CD4-positive, alpha-beta T cell treated with Interleukin-17A for 4 hours (primary cell): ENCODE data around the gene TEKT3.

Experiments
- DNase-seq: peaks from one replicate; pipeline ENCODE4 v3.0.0-alpha.2; 2020; ENCODE audit warnings: mixed read lengths

The TEKT3 gene

DNA sequence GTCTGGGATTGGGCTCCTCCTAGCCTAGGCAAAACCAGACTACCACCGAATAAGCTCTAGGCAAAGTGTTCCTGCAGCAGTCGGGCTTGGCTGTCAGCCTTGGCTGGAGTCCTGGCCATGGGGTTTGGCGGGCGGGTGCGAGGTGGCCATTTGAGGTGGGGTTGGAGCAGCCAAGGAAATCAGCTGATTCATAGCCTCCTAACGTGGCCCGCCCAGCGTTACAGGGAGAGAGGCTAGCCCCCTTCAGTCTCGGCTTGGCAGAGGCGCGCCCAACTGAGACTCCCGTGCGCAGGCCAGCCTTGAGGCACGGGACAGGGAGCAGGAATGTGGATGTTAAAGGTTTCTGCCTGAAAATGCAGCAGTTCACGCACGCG, 78.2 kb downstream of the TEKT3 start:
- no peak for DNase-seq

DNA sequence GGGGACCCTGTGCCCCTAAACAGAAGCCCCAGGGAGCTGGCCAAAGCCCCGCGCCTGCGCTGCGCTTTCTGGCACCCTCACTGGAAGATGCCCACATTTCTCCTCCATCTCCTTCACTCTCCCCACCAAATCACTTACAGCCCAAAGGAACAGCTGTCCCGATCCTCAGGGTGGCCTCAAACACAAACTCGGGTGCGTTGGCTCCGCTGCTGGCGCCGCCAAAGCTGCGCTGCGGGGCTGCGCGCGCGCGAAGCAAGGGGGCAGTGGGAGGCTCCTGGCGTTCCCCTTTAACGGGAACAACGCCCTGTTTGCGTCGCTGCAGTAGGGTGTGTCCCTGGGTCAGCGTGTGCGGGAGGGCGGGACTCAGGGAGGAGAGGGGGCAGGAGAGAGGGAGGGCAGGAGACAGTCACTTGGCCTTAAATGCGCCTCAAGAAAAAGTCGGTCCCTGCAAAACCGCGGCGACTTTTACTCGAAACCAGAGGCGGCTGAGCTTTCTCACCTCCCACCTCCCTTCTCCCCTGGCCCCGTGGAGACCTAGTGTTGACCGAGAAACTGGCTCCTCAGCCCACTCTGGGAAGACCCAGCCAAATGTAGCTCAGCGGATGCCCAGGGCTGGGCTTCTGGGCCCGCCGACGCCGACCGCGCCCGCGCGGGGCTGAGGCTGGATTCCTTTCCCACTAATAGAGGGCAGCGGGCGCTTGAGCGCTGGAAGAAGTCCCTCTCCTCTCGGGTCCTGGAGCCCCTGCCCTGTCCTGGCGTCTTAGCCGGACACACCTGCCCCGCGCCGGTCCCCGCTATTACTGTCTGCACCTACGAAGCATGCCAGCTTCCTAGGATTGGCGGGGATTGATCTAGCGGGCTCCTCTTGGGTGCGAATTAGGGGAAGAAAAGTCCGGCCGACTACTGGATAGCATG, 78.8 kb downstream of the TEKT3 start:
- DNase-seq = no peak

DNA sequence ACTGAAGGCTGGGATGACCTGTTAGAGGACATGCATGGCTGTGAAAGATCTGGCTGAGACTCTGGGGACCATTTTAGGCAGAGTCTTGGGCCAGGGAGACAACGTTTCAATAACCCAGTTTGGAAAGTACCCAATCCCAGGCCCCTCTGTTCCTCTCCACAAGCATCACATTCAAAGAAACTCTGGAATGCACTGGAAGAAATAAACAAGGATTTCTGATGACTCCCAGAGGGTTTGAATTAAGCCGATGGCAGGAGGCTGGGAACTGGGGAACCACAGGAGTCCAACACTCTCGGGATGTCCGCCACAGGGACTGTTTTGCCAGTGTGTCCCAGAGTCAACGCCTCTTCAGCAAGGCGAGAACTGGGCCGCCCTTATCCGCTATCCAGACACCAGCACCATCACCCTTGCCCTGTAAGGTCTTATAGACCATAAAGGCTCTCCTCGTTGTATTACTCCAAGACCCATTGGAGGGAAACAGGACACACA, 79.6 kb downstream of the TEKT3 start:
- no peak for DNase-seq

DNA sequence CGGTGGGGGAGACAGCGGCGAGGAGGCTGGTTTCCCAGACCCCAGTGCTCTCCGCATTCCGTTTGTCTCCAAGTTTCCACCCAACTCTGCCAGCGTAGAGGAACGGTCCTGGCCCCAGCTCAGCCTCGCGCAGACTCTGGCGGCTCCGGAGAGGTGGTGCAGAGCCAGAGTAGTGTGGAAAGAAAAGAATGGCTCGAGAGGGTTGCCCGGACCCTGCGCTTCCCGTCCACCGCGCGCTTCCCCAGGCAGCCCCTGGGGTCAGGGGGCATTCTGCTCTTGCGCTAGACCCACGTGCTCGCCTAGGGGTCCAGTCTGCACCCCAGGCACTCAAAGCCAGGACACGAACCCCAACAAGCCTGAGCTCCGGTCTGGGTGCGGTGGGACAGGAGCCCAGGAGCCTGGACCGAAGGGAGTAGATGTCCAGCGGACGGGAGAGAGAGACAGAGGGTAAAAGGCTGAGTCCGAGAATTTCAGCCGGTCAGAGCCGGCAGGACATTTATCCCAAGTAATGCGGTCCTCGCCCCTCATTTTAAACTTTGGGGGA, 80.1 kb downstream of the TEKT3 start:
- DNase-seq = no peak

DNA sequence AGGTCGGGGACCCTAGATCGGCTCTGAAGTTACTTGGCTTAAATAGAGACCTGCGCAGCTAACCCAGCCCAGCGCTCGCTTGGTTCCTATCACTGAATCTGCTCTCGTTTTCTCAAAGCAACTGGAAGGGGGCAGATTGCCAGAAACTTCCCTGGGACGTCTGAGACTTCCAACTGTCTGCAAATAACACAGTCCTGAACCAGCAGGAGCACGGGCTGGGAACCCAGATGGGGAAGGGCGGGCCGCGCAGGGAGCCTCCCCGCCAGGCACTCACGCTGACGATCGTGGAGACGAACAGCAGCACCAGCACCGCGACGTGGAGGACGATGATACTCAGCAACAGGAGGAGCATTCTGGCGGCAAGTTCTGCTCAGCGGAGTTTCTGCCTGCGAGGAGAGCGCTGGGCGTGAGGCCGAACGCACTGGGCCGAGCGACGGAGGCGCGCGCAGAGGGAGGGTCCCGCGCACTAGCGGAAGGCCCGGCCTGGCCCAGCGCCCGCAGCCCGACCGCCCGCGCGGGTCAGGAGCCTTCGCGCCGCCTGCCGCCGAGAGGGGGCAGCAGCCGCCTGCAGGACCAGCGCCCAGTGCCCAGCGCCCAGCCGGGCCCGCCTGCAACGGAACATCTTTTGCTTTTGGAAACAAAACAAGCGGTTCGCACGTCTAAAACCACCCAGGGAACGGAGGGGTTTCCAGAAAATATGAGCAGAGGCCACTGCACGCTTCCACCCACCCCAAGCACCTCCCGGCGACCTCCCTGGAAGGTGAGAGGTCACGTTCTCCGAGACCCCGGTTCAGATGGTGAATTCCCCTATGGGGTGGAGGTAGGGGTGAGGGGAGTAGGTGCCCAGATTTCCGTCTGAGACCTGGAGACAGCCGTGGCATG, 80.8 kb downstream of the TEKT3 start:
- DNase-seq = peak; percentile 36

DNA sequence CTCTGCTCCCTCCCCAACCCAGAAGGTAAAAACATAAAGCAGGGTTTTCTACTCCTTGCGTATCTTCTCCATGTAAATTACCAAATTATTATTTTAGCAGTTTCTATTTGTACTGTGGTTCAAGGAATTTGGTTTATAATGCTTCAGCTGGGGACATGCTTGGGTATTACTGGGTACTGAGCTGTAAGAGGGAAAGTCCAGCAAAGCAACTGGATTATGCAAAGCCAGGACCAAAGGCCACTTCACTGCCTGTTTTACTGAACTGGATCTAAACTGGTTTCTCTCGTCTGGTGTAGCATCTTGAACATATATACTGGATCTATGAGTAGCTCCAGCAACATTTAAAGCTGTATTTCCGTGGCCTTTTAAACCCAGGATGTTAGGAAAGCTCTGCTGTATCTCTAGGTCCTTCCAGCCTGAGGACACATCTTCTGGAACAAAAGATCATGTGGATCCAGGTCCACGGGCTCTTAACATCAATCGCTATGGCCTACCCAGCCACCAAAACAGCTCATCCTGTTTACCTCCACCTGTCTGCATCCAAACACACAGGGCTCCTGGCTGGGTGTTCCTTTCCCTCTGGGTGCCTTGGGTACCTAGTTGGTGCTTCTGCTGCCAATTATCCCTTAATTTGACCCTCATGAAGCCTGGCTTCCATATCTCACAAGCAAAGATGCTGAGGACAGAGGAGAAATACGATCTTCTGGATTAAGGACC, 83.4 kb downstream of the TEKT3 start:
- no peak for DNase-seq

DNA sequence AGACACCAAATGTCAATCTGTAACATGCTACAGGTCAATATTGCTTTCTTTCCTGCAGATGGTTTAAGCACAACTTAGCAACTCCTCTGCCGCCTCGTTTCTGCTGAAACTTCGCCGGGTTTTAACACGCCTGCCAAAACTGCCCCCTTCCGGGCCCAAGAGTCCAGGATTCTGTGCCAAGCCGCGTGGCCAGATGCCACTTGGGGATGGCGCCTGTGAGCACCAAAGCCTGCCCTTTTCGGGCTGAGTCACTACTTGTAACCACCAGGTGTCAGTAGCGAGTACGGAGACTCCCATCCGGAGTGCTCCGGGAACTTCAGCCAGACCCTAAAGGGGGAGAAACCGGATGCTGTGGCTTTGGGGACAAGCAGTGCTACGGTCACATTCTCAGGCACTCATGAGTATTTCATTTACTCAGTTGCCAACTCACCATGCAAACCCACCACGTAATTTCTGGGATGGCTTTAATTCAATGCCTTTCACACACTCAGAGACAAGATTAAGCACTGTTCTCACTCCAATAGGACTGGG, 84.1 kb downstream of the TEKT3 start:
- DNase-seq = peak; percentile 60

DNA sequence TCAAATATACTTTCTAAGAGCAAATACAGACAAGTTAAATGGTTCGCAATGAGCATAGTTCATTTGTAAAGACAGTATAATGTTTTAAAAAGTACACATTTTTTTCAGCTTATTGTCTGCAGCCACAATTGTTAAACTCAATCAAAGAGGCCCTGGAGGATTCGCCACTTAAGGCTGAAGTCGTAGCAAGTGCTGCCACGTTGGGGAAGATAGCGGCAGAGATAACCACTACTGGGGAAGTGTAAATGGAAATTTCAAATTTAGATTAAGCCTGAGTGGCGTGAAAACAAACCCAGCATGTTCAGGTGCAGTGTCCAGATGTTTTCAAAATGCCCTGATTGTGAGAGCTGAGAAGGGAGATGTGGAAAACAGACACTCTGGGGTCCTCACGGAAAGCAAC, 84.7 kb downstream of the TEKT3 start:
- no peak for DNase-seq

DNA sequence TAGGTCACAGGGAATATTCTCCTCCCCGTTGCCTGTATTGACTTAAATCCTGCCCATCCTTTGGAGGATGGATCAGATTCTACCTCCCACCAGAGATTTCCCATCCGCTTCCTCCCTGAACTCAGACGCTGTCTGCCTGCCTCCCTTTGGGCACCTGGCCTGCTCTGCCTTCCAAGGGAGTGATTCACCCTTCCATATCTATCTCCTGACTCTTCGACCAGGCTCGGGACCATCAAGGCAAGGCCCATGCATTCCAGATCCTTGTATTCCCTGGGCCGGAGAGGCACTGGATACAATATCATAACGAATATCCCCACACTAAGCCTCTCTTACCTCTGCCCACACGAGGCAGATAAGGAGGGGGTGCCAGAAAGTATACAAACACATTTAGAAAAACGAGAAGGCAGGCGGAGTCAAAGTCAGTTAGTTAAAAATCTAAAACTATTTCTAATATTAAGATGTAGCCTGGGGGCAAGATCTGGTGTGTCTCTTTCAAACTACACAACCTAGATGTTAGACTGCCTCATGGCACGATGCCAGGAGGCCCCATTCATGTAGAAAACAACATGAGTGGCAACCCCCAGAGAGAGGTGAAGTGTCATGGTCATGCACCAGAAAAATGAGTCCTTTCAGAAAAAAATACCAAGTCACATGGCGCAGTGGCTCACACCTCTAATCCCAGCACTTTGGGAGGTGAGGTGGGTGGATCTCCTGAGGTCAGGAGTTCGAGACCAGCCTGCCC, 85.5 kb downstream of the TEKT3 start:
- no peak for DNase-seq
